T-helper 1 cell treated with Interleukin-12 subunit alpha and Interleukin-12 subunit beta and Interleukin-4 antibody, amounts not matched to agents 30 μg/mL and 1 μg/mL, for 36 hours (primary cell): ENCODE data around the gene HS3ST6.
"Not testable (repeated sequence)": the region's sequence is repeated elsewhere in the genome, so short reads cannot be mapped to it uniquely, and the experiment has no call there.

ENCODE experiments used
- H3K27ac Mint-ChIP-seq: one replicate; pipeline ENCODE4 v1.8.0; 2021; ENCODE audit warnings: mild to moderate bottlenecking, mixed read lengths
- H3K27me3 Mint-ChIP-seq: one replicate; pipeline ENCODE4 v1.8.0; 2021; ENCODE audit warnings: low read depth, mixed read lengths
- H3K36me3 Mint-ChIP-seq: one replicate; pipeline ENCODE4 v1.8.0; 2021; ENCODE audit warnings: low read depth, mixed read lengths
- H3K4me1 Mint-ChIP-seq: one replicate; pipeline ENCODE4 v1.8.0; 2021; ENCODE audit warnings: low read depth, mixed read lengths
- H3K4me3 Mint-ChIP-seq: one replicate; pipeline ENCODE4 v1.8.0; 2021; ENCODE audit warnings: mild to moderate bottlenecking, moderate library complexity, mixed read lengths
- H3K9me3 Mint-ChIP-seq: one replicate; pipeline ENCODE4 v1.8.0; 2021; ENCODE audit warnings: mixed read lengths

Gene HS3ST6

GRCh38 chr16:1922357-1922756 lies 4.1 kb upstream of the HS3ST6 start:
- H3K4me3 Mint-ChIP-seq, result no peak overlapping the region
- H3K4me1 Mint-ChIP-seq, result no peaks in the 10 kb centered on the region
- H3K27ac Mint-ChIP-seq, result no peak overlapping the region
- no peaks in the 10 kb centered on the region for H3K36me3 Mint-ChIP-seq
- H3K27me3 Mint-ChIP-seq, result peaks cover 56% of the 10 kb centered on the region
- H3K9me3 Mint-ChIP-seq, result no peaks in the 10 kb centered on the region

GRCh38 chr16:1920727-1921171 lies 2.5 kb upstream of the HS3ST6 start:
- Mint-ChIP-seq H3K27me3 (peaks cover 72% of the 10 kb centered on the region), H3K27ac (no peak overlapping the region), H3K4me1 (no peaks in the 10 kb centered on the region), H3K4me3 (no peak overlapping the region), H3K36me3 (no peaks in the 10 kb centered on the region), H3K9me3 (no peaks in the 10 kb centered on the region)

- peaks cover 79% of the 10 kb centered on the region for H3K27me3 Mint-ChIP-seq
- not testable (repeated sequence) for H3K27ac Mint-ChIP-seq, H3K36me3 Mint-ChIP-seq, H3K9me3 Mint-ChIP-seq, H3K4me3 Mint-ChIP-seq, H3K4me1 Mint-ChIP-seq
Measured at GRCh38 chr16:1920122-1920521, 1.9 kb upstream of the HS3ST6 start.

- Mint-ChIP-seq H3K27ac (no peak overlapping the region), H3K36me3 (no peaks in the 10 kb centered on the region), H3K27me3 (peaks cover 74% of the 10 kb centered on the region), H3K9me3 (no peaks in the 10 kb centered on the region), H3K4me3 (no peak overlapping the region), H3K4me1 (no peaks in the 10 kb centered on the region)
Measured at GRCh38 chr16:1919327-1919998, 1.2 kb upstream of the HS3ST6 start.

- H3K27me3 Mint-ChIP-seq, result peaks cover 57% of the 10 kb centered on the region
- no peaks in the 10 kb centered on the region for H3K36me3 Mint-ChIP-seq
- no peaks in the 10 kb centered on the region for H3K9me3 Mint-ChIP-seq
- H3K27ac Mint-ChIP-seq, result no peak overlapping the region
- no peak overlapping the region for H3K4me3 Mint-ChIP-seq
- H3K4me1 Mint-ChIP-seq, result no peaks in the 10 kb centered on the region
Measured at GRCh38 chr16:1917665-1918350, 407 bp downstream of the HS3ST6 start.

GRCh38 chr16:1917056-1917664 lies 1.1 kb downstream of the HS3ST6 start:
- Mint-ChIP-seq H3K4me1 (no peaks in the 10 kb centered on the region), H3K36me3 (no peaks in the 10 kb centered on the region), H3K27me3 (peaks cover 51% of the 10 kb centered on the region), H3K9me3 (no peaks in the 10 kb centered on the region), H3K27ac (no peak overlapping the region), H3K4me3 (no peak overlapping the region)

- H3K27ac Mint-ChIP-seq, result no peak overlapping the region
- H3K4me3 Mint-ChIP-seq, result no peak overlapping the region
- no peaks in the 10 kb centered on the region for H3K9me3 Mint-ChIP-seq
- H3K27me3 Mint-ChIP-seq, result peaks cover 50% of the 10 kb centered on the region
- no peaks in the 10 kb centered on the region for H3K4me1 Mint-ChIP-seq
- no peaks in the 10 kb centered on the region for H3K36me3 Mint-ChIP-seq
Measured at GRCh38 chr16:1916640-1916990, 1.6 kb downstream of the HS3ST6 start.

- Mint-ChIP-seq H3K27me3 (peaks cover 43% of the 10 kb centered on the region), H3K27ac (no peak overlapping the region), H3K9me3 (no peaks in the 10 kb centered on the region), H3K36me3 (no peaks in the 10 kb centered on the region), H3K4me1 (no peaks in the 10 kb centered on the region), H3K4me3 (no peak overlapping the region)
Measured at GRCh38 chr16:1915732-1916639, 2.2 kb downstream of the HS3ST6 start.

- H3K4me1 Mint-ChIP-seq, result no peaks in the 10 kb centered on the region
- H3K4me3 Mint-ChIP-seq, result no peak overlapping the region
- H3K27me3 Mint-ChIP-seq, result peaks cover 35% of the 10 kb centered on the region
- no peaks in the 10 kb centered on the region for H3K9me3 Mint-ChIP-seq
- H3K36me3 Mint-ChIP-seq, result no peaks in the 10 kb centered on the region
- no peak overlapping the region for H3K27ac Mint-ChIP-seq
Measured at GRCh38 chr16:1914988-1915387, 3.2 kb downstream of the HS3ST6 start.

- Mint-ChIP-seq H3K27me3 (peaks cover 33% of the 10 kb centered on the region), H3K36me3 (no peaks in the 10 kb centered on the region), H3K4me3 (no peak overlapping the region), H3K27ac (no peak overlapping the region), H3K4me1 (no peaks in the 10 kb centered on the region), H3K9me3 (no peaks in the 10 kb centered on the region)
Measured at GRCh38 chr16:1914084-1914608, 4.1 kb downstream of the HS3ST6 start.

- Mint-ChIP-seq H3K27me3 (peaks cover 30% of the 10 kb centered on the region), H3K4me1 (no peaks in the 10 kb centered on the region), H3K27ac (no peak overlapping the region)
Measured at GRCh38 chr16:1913327-1914083, 4.7 kb downstream of the HS3ST6 start.

GRCh38 chr16:1912215-1912543 lies 6.0 kb downstream of the HS3ST6 start:
- Mint-ChIP-seq H3K9me3 (no peaks in the 10 kb centered on the region), H3K27ac (no peak overlapping the region), H3K36me3 (no peaks in the 10 kb centered on the region), H3K4me1 (no peaks in the 10 kb centered on the region), H3K4me3 (no peak overlapping the region), H3K27me3 (peaks cover 27% of the 10 kb centered on the region)

More at GRCh38 chr16:1913327-1914083, 4.7 kb downstream of the HS3ST6 start:
- H3K9me3 Mint-ChIP-seq, result no peaks in the 10 kb centered on the region
- no peaks in the 10 kb centered on the region for H3K36me3 Mint-ChIP-seq
- no peak overlapping the region for H3K4me3 Mint-ChIP-seq

- peaks cover 22% of the 10 kb centered on the region for H3K27me3 Mint-ChIP-seq
- no peak overlapping the region for H3K4me3 Mint-ChIP-seq
- no peaks in the 10 kb centered on the region for H3K36me3 Mint-ChIP-seq
- no peaks in the 10 kb centered on the region for H3K9me3 Mint-ChIP-seq
- H3K27ac Mint-ChIP-seq, result no peak overlapping the region
- no peaks in the 10 kb centered on the region for H3K4me1 Mint-ChIP-seq
Measured at GRCh38 chr16:1911467-1912214, 6.6 kb downstream of the HS3ST6 start.
